ENCODE results near the gene TOR1A.

TOR1A gene

GRCh38 chr9:129867136-129868022 is 43.4 kb upstream of the TOR1A start:
- no peak overlapping the region for H3K4me3 ChIP-seq (ENCODE audit: low read depth, low read length)
- no peak for TF ChIP-seq CTCF (IDR thresholded peaks at IDR 0.05; ENCODE audit: low read depth, low read length)

GRCh38 chr9:129866394-129867135 is 42.6 kb upstream of the TOR1A start:
- no peak for TF ChIP-seq CTCF (IDR thresholded peaks at IDR 0.05; ENCODE audit: low read depth, low read length)
- H3K4me3 ChIP-seq (ENCODE audit: low read depth, low read length), result no peak overlapping the region

GRCh38 chr9:129865668-129866320 is 41.9 kb upstream of the TOR1A start:
- no peak for TF ChIP-seq CTCF (IDR thresholded peaks at IDR 0.05; ENCODE audit: low read depth, low read length)
- H3K4me3 ChIP-seq (ENCODE audit: low read depth, low read length), result no peak overlapping the region

- TF ChIP-seq CTCF (IDR thresholded peaks at IDR 0.05; ENCODE audit: low read depth, low read length), result no peak
- no peak overlapping the region for H3K4me3 ChIP-seq (ENCODE audit: low read depth, low read length)
Observed at GRCh38 chr9:129864991-129865647, 41.2 kb upstream of the TOR1A start.

GRCh38 chr9:129863059-129863690 is 39.2 kb upstream of the TOR1A start:
- H3K4me3 ChIP-seq (ENCODE audit: low read depth, low read length), result no peak overlapping the region
- no peak for TF ChIP-seq CTCF (IDR thresholded peaks at IDR 0.05; ENCODE audit: low read depth, low read length)

- H3K4me3 ChIP-seq (ENCODE audit: low read depth, low read length), result no peak overlapping the region
- TF ChIP-seq CTCF (IDR thresholded peaks at IDR 0.05; ENCODE audit: low read depth, low read length), result no peak
Observed at GRCh38 chr9:129861447-129861827, 37.5 kb upstream of the TOR1A start.
